ENCODE data around the gene C2orf78.

DNA sequence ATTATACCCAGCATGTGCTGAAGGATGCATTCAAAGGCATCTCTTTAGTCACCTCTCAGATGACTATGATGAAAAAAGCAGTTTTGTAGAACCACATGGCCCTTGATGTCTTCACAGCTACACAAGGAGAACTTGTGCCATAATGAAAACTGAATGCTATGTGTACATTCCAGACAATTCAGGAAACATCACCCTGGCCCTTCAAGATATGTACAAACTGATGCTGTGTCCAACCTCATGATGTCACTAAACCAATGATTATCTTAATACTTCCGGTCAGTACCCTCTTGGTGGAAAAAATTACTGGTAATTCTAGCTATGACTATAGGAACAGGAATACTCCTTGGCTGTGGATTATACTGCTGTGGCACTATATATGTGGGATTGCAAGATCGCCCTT lies 24.1 kb upstream of the C2orf78 start:
- TF ChIP-seq, protein P1, sequence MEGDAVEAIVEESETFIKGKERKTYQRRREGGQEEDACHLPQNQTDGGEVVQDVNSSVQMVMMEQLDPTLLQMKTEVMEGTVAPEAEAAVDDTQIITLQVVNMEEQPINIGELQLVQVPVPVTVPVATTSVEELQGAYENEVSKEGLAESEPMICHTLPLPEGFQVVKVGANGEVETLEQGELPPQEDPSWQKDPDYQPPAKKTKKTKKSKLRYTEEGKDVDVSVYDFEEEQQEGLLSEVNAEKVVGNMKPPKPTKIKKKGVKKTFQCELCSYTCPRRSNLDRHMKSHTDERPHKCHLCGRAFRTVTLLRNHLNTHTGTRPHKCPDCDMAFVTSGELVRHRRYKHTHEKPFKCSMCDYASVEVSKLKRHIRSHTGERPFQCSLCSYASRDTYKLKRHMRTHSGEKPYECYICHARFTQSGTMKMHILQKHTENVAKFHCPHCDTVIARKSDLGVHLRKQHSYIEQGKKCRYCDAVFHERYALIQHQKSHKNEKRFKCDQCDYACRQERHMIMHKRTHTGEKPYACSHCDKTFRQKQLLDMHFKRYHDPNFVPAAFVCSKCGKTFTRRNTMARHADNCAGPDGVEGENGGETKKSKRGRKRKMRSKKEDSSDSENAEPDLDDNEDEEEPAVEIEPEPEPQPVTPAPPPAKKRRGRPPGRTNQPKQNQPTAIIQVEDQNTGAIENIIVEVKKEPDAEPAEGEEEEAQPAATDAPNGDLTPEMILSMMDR (IDR thresholded peaks at IDR 0.05 in 8 of 11, conservative IDR thresholded peaks at IDR 0.05 in 3 of 11): no peak
- TF ChIP-seq POLR2A (IDR thresholded peaks at IDR 0.05) (no peak), POLR2AphosphoS5 (IDR thresholded peaks at IDR 0.05) (no peak)
